Stomach (tissue), 9 donors: ENCODE measurements around the gene NAA40. TPM values are rescaled to one million over a fixed set of nuclear protein-coding genes. Genes with fewer than 3 reads are reported as not detected.

ENCODE experiments used
- DNase-seq, 2 donors: peaks; one replicate each; pipeline versions ENCODE4 v3.0.0 to v3.0.0-alpha.2; 2013 to 2019
- H3K27ac ChIP-seq, 5 donors: fragments of 200-600 bp in 4 of 5; sonication (generic) in 4 of 5; one replicate each; pipeline ENCODE4 v1.5.1; 2013 to 2019; ENCODE audit warnings: mild to moderate bottlenecking in 1 of 5, moderate library complexity in 1 of 5
- H3K27me3 ChIP-seq, 3 donors: fragments of 200-600 bp; sonication (generic); one replicate each; pipeline ENCODE4 v1.5.1; 2017 to 2019; ENCODE audit warnings: mixed run types in 1 of 3
- H3K36me3 ChIP-seq, 4 donors: fragments of 200-600 bp; sonication (generic); 1 replicate in 3 of 4; 2 replicates in 1 of 4; pipeline ENCODE4 v1.5.1; 2016 to 2019
- H3K4me1 ChIP-seq, 4 donors: fragments of 200-600 bp; sonication (generic); one replicate each; pipeline ENCODE4 v1.5.1; 2016 to 2019
- H3K4me3 ChIP-seq, 4 donors: fragments of 200-600 bp; sonication (generic) in 3 of 4; one replicate each; pipeline ENCODE4 v1.5.1; 2016 to 2019; ENCODE audit warnings: mild to moderate bottlenecking in 1 of 4
- H3K9me3 ChIP-seq, 4 donors: fragments of 200-600 bp; sonication (generic); one replicate each; pipeline ENCODE4 v1.5.1; 2016 to 2019
- EP300 ChIP-seq: sonication (generic); formaldehyde crosslinking; IDR thresholded peaks from one replicate; pipeline ENCODE4 v1.6.1; 2017; ENCODE audit warnings: antibody characterized with exemption
- POLR2A ChIP-seq, 4 donors: fragments of 450-650 bp; IDR thresholded peaks; one replicate each; pipeline ENCODE4 v1.6.1; 2016; ENCODE audit warnings: antibody characterized with exemption in 4 of 4, control low read depth in 2 of 4, mild to moderate bottlenecking in 1 of 4, moderate library complexity in 1 of 4
- POLR2AphosphoS5 ChIP-seq, 3 donors: sonication (generic); formaldehyde crosslinking; IDR thresholded peaks; one replicate each; pipeline ENCODE4 v1.6.1; 2016; ENCODE audit warnings: antibody characterized with exemption in 3 of 3
- WGBS, 5 donors: extraction: QIAGEN DNeasy Blood & Tissue Kit in 3 of 5; methylation state at CpG; one replicate each; pipeline versions ENCODE4 v1.1.5 to v1.1.7; 2013 to 2018; 5-methylcytosine and 5-hydroxymethylcytosine counted together
- intact Hi-C: fragments of 100-400 bp; cut with DNase I; formaldehyde crosslinking; loops from one replicate; pipeline ENCODE4 v1.15.1; 2023; ENCODE audit warnings: low total_unique reads
- polyA plus RNA-seq, 3 donors: library from polyadenylated mRNA; stranded (reverse); fragments of 200-250 nt; gene quantifications; one replicate each; pipeline ENCODE4 v1.2.3, GENCODE V29; 2013
- small RNA-seq, 4 donors: library from RNA; depleted of rRNA; stranded (forward); fragments of <200 nt; gene quantifications; one replicate each; pipeline ENCODE3, GENCODE V24; 2016
- total RNA-seq, 5 donors: library from RNA; depleted of rRNA; stranded (reverse); fragments of >200 nt; gene quantifications; one replicate each; pipeline versions ENCODE4 v1.1.0 to v1.2.3, GENCODE V29; 2014 to 2016
- TF ChIP-seq, protein P1 (sequence below), 7 experiments: fragments of 450-650 bp in 4 of 7; fragments of 200-600 bp in 3 of 7; sonication (generic) in 3 of 7; IDR thresholded peaks; one replicate each; pipeline ENCODE4 v1.5.1; 2016 to 2019; ENCODE audit warnings: antibody characterized with exemption in 7 of 7, control low read depth in 2 of 7, mild to moderate bottlenecking in 1 of 7
- donor health status: healthy with polysubstance abuse.
- donor health status: Bipolar disorder and iron deficiency.
- donor health status: healthy.

The NAA40 gene
- total and polyA plus RNA-seq, 8 donors, result 4.3 to 71.4 (median 8.1) TPM

- Histone ChIP-seq H3K27me3 (peaks cover 0 to 43% (median 0%) of the 10 kb centered on the region in 3 donors), H3K9me3 (no peaks in the 10 kb centered on the region), H3K36me3 (no peaks in the 10 kb centered on the region), H3K4me1 (peaks cover 22 to 38% (median 25%) of the 10 kb centered on the region in 4 donors), H3K27ac (no peak overlapping the region), H3K4me3 (no peak overlapping the region)
- 83 to 98% (median 90%) methylated on average over 2 to 4 of the region's 4 CpGs for WGBS, 5 donors
- intact Hi-C loops, result no loop called here
- no peak for DNase-seq
- TF ChIP-seq, protein P1, sequence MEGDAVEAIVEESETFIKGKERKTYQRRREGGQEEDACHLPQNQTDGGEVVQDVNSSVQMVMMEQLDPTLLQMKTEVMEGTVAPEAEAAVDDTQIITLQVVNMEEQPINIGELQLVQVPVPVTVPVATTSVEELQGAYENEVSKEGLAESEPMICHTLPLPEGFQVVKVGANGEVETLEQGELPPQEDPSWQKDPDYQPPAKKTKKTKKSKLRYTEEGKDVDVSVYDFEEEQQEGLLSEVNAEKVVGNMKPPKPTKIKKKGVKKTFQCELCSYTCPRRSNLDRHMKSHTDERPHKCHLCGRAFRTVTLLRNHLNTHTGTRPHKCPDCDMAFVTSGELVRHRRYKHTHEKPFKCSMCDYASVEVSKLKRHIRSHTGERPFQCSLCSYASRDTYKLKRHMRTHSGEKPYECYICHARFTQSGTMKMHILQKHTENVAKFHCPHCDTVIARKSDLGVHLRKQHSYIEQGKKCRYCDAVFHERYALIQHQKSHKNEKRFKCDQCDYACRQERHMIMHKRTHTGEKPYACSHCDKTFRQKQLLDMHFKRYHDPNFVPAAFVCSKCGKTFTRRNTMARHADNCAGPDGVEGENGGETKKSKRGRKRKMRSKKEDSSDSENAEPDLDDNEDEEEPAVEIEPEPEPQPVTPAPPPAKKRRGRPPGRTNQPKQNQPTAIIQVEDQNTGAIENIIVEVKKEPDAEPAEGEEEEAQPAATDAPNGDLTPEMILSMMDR (IDR thresholded peaks at IDR 0.05), result no peak
- TF ChIP-seq POLR2AphosphoS5 (IDR thresholded peaks at IDR 0.05), result no peak
- no peak for TF ChIP-seq POLR2A (IDR thresholded peaks at IDR 0.05)
- no peak for TF ChIP-seq EP300
Observed at GRCh38 chr11:64005691-64006090, 66.9 kb downstream of the NAA40 start.

DNA sequence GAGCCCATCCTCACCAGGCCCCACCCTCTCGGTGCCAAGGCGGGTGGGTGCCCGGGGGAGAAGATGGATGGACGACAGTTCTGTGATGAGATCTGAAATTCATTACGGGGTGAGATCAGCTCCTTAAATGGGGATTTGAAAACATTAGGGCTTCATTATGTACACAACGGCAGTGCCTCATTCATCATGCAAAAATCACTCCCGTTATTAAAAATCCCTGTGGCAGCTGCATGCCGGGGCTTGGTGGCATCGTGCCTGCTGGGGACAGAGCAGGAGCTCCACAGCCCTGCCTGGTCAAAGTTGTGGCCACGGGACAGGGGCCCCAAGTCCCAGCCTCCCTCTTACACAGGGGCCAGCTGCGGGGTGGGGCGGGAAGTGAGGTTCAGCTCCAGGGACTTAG is 67.6 kb downstream of the NAA40 start:
- H3K4me1 ChIP-seq, result peaks cover 15 to 31% (median 21%) of the 10 kb centered on the region in 4 donors
- TF ChIP-seq, protein P1 (IDR thresholded peaks at IDR 0.05), result no peak
- TF ChIP-seq POLR2A (IDR thresholded peaks at IDR 0.05) (no peak), EP300 (no peak), POLR2AphosphoS5 (IDR thresholded peaks at IDR 0.05) (no peak)
- intact Hi-C loops, result no loop called here
- H3K4me3 ChIP-seq, result no peak overlapping the region
- H3K36me3 ChIP-seq, result no peaks in the 10 kb centered on the region
- DNase-seq, result peak in 1 of 2 donors; percentile 56
- peaks cover 0 to 36% (median 0%) of the 10 kb centered on the region in 3 donors for H3K27me3 ChIP-seq
- WGBS, 5 donors, result 65 to 77% (median 74%) methylated on average over 11 to 12 of the region's 12 CpGs
- no peak overlapping the region for H3K27ac ChIP-seq
- no peaks in the 10 kb centered on the region for H3K9me3 ChIP-seq

Small RNA genes within 50 kb of the gene (small RNA-seq; reads per million reads assigned to genes)
- 0 to 1.1 (median 0) reads per million in 4 donors for gene RNU6-45P

Other genes starting within 250 kb of the NAA40 start
- 10 to 100 TPM in 2 of 5 donors, 1 to 10 TPM in 3; 1.8 to 16.8 (median 8.8) TPM for gene ZFTA, start 170.2 kb upstream of the NAA40 start, total RNA-seq
- 1 to 10 TPM; 4.4 to 6.9 (median 4.8) TPM for gene ZFTA, start 170.2 kb upstream of the NAA40 start, polyA plus RNA-seq
- gene SPINDOC, start 125.5 kb upstream of the NAA40 start, total RNA-seq, result 10 to 100 TPM in 1 of 5 donors, 1 to 10 TPM in 3, under 1 TPM in 1; 0.45 to 13.6 (median 5.7) TPM
- gene SPINDOC, start 125.5 kb upstream of the NAA40 start, polyA plus RNA-seq, result 10 to 100 TPM in 1 of 3 donors, 1 to 10 TPM in 2; 4.6 to 12.1 (median 5.8) TPM
- 100 to 1,000 TPM in 1 of 5 donors, 10 to 100 TPM in 4; 13.8 to 128 (median 34.8) TPM for gene MARK2, start 99.9 kb upstream of the NAA40 start, total RNA-seq
- 10 to 100 TPM in 2 of 3 donors, 1 to 10 TPM in 1; 8.8 to 18.2 (median 13.9) TPM for gene MARK2, start 99.9 kb upstream of the NAA40 start, polyA plus RNA-seq
- gene RCOR2, start 21.8 kb upstream of the NAA40 start, total RNA-seq, result 1 to 10 TPM in 1 of 5 donors, under 1 TPM in 1, not detected in 3; 0.58 to 1.1 TPM
- gene RCOR2, start 21.8 kb upstream of the NAA40 start, polyA plus RNA-seq, result 1 to 10 TPM in 1 of 3 donors, under 1 TPM in 2; 0.35 to 1.6 (median 0.92) TPM
- 1,000 to 10,000 TPM in 1 of 5 donors, 100 to 1,000 TPM in 4; 107 to 1,004 (median 523) TPM for gene COX8A, start 35.6 kb downstream of the NAA40 start, total RNA-seq
- 1,000 to 10,000 TPM in 2 of 3 donors, 100 to 1,000 TPM in 1; 910 to 1,045 (median 1,001) TPM for gene COX8A, start 35.6 kb downstream of the NAA40 start, polyA plus RNA-seq
- gene OTUB1, start 47.4 kb downstream of the NAA40 start, total RNA-seq, result 100 to 1,000 TPM in 1 of 5 donors, 10 to 100 TPM in 4; 33.6 to 161 (median 40.3) TPM
- gene OTUB1, start 47.4 kb downstream of the NAA40 start, polyA plus RNA-seq, result 10 to 100 TPM; 62.3 to 74.2 (median 64.8) TPM
- 1 to 10 TPM in 1 of 5 donors, under 1 TPM in 1, not detected in 3; 0.73 to 1.3 TPM for gene FLRT1, start 96.9 kb downstream of the NAA40 start, total RNA-seq
- gene FLRT1, start 96.9 kb downstream of the NAA40 start, polyA plus RNA-seq, result under 1 TPM in 2 of 3 donors, not detected in 1; 0.12 to 0.28 TPM
- 10 to 100 TPM; 18.0 to 52.1 (median 41.2) TPM for gene MACROD1, start 227.1 kb downstream of the NAA40 start, total RNA-seq
- 100 to 1,000 TPM in 2 of 3 donors, 10 to 100 TPM in 1; 59.1 to 283 (median 156) TPM for gene MACROD1, start 227.1 kb downstream of the NAA40 start, polyA plus RNA-seq
- gene STIP1, start 247.2 kb downstream of the NAA40 start, total RNA-seq, result 100 to 1,000 TPM in 1 of 5 donors, 10 to 100 TPM in 4; 27.4 to 259 (median 68.1) TPM
- gene STIP1, start 247.2 kb downstream of the NAA40 start, polyA plus RNA-seq, result 10 to 100 TPM; 51.5 to 56.2 (median 53.2) TPM